NOMO-1 treated with DMSO at 0.1 percent for 48 hours (cell line): Measurements from ENCODE around the gene TTC34.

ENCODE experiments used
- DNase-seq: peaks from one replicate; lab custom pipeline; 2025; ENCODE audit not compliant: unreplicated experiment; lab: John Stamatoyannopoulos, UW

TTC34 gene, protein sequence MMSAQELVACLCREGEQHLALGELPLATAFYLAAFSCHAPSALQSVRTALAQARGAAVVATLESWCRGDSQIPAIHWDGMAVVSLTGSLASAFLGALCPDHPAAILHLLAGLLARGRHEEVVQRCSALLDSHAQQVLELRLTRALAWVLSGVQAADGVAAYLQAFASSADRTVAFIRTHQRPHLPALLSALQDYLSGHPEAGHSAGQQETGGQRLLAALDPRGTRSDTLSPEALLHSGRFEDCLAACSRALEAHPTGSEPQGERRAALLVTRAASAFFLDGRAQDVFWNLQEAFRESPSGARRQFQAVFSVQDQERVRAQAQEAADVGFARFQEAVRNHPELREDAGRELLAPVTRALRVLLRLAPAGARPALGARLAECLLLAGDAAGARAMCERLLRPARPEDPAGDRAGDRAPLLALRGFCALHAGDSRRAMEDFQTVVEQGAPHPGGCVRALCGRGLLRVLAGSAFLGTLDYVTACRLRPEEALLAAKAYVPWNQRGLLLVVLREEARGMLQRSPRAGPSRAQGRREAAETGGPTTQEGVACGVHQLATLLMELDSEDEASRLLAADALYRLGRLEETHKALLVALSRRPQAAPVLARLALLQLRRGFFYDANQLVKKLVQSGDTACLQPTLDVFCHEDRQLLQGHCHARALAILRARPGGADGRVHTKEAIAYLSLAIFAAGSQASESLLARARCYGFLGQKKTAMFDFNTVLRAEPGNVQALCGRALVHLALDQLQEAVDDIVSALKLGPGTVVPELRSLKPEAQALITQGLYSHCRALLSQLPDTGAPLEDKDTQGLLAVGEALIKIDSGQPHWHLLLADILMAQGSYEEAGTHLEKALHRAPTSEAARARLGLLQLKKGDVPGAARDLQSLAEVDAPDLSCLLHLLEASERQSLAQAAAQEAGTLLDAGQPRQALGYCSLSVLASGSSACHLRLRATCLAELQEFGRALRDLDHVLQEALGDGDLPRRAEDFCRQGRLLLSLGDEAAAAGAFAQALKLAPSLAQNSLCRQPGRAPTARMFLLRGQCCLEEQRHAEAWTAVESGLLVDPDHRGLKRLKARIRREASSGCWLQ

DNA sequence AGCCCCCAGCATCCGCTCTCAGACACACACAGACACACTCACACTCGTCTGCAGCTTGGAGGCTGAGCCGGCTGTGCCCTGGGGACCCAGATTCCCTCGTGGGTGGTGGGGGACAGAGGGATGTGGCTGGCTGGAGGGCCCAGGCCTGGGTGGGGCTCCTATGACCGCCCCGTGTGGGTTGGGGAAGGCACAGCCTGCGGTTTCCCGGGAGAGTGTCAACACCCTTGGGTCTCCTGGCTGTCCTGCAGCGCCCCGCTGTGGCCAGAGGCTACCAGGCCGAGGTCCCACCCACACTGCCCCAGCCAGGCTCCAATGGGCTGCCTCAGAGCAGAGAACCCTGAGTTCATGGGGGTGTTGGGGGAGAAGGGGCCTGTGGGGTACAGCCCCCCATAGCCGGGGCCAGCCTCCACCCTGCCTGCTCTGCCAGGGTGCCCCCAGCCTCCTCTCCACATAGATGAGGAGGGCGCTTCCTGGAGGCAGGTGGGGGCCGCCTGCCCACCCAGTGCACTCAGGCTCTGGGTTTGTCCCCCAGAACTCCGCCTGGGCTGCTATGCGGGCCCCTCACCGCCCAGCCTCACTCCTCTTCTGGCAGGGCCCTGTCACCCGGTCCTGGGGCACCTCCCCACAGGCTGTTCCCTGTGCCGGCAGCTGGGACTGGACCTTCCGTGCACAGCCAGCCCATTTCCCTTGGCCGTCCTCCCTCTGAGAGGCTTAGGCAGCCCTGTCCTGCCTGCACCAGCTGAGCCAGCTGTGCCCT lies at the start of gene TTC34:
TSS of gene TTC34 (minus strand) at position 159 of the 757 bp plus-strand sequence. CDS start 866 bp downstream, outside the sequence.
- DNase-seq, result peak; percentile 10

DNA sequence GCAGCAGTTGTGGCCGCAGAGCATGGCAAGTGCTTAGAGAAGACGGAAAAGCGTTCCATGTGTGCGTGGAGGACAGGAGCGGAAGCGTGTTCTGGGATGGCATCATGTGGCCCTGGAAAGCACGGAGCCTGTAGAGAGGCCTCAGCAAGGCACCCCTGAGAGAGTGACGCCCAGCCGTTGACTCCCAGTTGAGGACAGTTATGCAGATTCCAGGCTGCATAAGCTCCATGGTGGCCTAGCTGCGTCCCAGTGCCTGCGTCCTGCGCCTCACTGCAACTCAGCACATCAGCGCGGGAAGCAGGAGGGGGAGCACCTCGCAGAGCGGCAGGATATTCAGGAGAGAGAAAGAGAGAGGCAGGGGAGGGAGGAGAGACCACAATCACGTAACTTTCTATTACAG lies 49.0 kb upstream of the TTC34 start:
- no peak for DNase-seq

DNA sequence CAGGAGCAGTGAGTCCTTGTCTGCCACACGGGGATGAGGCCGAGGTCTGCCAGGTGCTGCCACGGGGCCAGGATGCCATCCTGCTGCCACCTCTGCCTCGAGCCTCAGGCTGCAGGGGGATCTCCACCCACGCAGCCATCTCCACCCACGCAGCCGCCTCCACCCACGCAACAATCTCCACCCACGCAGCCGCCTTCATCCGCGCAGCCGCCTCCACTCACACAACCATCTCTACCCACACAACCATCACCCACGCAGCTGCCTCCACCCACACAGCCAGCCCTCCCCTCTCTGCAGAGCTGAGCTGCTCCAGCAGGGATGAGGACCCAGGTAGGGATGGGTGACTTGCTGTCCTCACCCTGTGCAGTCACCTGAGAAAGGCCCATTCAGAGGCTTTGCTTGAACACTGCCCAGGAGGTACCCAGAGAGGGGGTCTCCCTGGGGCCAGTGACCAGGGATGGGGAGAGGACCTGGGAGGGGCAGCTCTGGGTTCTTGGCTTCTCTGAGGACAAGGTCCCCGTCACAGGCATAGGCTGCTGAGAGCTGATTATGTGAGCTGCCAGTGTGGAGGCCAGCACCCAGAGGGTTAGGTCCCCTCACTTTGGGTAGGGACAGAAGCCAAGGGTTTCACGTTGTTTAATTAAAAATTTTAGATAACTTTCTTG lies 46.6 kb upstream of the TTC34 start:
- no peak for DNase-seq

DNA sequence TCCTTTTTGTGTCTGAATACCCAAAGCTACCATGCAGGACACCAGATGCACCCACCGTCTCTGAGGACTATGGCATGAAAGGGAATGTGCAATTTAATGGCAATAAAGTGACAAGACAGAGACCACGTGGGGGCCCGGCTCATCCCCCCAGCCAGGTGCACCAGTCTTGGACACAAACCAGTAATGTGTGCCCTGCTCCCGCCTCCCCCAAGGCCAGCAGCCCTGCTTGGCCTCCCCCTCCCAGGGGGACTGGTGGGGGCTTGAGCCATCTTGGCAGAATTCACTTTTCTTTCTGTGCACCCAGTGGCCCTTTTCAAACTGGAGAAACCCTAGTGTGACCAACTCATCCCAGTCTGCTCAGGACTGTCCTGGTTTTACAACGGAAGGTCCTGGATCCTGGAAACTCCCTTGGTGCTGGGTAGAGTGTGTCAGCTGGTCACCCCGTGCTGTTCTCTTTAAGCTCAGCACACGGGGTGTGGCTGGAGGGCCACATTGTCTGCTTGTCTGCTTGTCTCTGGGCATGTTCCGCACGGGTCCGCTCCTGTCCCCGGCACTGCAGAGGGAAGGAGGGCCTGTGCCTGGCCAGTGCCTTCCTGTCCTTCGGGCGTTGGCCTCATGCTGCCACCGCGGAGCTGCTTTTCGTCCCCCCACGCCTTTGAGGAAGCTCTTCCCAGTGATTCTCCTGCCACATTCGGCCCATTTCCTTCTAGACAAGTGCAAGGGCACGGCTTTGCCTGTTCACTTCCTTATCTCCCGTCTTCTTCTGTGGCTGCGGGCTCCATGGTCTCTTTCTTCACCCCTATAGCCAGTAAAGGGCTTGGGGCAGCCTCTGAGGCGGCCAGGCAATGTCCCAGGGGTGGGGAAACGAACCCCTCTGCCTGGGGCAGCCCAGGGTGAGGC lies 45.8 kb upstream of the TTC34 start:
- no peak for DNase-seq

DNA sequence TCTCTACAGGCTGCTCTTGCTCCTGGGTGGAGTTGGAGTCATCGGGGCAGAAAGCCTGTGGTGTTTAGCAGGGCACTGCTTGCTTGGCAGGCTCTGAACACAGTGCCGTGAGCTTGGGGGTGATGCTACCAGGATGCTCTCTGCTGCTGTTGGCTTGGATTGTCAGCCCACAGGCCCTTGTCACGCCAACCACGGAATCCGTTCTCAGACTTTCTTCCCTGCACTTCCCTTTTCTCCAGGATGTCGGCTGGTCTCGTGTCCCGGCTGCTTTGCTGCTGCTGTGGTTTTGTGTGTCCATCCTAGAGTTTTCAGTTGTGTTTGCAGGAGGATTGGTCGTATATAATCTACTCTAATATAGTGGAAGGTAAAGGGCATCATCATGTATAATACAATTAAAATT lies 44.4 kb upstream of the TTC34 start:
- DNase-seq, result peak; percentile 3

DNA sequence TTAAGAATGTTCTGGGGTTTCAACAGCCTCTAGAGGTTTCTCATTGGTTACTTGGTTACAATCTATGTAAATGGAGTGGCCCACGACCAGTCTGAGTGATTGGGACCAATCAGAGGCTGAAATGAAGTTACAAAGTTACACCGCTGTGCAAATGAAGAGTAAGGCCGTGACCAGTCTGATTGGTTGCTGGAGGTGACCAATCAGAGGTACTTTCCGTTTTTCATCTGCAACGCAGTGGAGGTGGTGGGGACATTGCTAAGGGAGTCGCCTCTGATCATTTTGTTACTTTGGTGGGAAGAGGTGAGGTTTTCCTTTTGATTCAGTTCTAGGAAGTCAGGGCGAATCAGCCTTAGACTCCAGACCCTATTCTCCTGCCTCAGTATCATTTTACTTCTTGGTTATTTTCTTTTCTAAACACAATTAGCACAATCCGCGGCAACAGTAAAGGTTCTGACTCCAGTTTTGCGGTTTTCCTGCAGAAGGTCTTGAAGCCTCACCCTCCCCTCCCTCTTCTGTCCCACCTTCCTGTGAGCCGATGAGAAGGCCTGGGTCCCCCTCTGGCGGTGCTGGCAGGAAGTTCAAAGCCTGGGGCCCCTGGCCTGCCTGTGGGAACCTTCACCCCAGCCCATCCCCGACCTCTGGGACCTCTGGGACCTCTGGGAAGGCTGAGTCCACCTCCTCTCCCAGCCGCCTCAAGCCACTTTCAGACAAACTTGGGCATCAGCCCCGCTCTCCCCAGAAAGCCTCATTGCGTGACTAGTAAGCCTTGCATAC lies 38.7 kb upstream of the TTC34 start:
- no peak for DNase-seq

DNA sequence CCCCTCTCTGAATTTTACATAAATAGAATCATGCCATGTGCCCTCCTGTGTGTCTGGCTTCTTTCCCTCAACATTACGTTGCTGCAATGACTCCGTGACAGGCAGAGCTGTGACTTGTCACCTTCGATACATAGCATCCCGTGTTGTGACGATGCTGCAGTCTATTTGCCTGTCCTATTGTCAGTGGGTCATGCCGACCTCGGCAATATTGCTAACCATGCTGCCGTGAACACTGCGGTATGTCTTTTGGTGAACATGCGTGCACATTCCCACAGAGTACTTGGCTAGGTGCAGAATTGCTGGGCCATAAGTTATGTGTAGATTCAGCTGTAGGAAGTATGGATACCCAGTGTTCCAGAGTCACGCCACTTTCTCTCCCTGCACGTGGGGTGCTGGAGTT lies 36.3 kb upstream of the TTC34 start:
- no peak for DNase-seq

DNA sequence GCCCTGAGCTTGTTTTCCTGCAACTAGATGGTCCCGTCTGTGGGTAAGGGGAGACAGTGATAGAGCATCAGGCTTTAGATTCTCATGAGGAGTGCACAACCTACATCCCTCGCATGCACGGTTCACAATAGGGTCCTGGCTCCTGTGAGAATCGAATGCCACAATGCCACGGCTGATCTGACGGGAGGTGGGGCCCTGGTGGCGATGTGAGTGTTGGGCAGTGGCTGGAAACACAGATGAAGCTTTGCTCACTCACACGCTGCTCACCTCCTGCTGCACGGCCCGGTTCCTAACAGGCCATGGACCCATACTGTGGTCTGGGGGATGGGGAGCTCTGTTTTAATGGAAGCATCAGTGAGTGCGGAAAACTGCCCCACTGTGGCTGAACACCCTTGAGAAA lies 35.8 kb upstream of the TTC34 start:
- no peak for DNase-seq

DNA sequence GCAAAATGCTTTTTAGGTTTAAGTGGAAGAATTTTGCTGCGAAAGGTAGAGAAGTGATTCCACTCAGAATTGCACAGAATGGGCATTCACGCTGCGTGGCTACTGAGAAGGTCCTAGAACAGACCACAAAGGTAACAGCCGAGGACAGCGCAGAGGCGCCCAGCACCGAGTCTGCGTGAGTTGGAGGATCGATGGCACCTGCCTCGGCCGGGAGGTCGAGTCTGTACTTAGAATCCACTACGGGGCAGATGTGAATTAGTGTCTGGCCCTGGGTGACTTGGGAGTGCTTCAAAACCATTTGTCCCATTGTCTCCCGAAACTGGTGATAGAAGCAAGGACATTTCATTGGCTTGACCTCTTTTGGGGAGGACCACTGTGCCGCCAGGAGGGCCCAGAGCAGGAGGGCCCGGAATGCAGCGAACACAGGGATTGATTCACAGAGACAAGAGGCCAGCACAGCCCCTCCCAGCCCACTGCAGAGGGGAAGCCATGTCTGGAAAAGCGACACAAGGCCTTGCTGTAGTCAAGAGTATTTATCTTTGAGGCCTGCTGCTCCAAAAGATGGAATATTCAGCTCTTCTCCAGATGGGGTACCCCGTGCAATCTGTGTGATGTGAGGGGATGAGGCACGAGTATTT lies 35.0 kb upstream of the TTC34 start:
- DNase-seq, result no peak

DNA sequence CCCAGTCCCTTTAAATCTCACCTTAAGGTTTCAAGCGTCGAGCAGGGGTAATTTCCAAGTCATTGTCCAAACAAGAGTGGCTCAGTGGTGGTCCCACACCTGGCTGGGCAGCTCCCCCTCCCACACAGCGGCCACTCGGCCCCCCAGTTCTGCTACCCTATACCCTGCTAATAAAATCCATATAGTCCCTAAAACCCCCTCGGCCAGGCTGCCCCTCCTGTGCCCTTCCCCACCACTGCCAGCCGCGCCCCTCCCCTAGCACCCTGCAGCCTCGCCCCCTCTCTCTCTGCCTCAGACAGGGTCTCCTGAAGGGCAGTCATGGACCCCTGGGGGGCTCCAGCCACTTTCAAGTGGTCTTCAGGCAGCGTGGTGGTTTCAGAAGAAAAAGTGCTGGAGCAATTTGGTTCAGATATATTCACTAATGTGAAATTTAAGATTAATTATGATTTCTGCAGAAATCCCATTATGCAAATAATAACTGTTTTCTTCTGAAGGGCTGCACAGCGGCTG lies 34.2 kb upstream of the TTC34 start:
- DNase-seq, result no peak

DNA sequence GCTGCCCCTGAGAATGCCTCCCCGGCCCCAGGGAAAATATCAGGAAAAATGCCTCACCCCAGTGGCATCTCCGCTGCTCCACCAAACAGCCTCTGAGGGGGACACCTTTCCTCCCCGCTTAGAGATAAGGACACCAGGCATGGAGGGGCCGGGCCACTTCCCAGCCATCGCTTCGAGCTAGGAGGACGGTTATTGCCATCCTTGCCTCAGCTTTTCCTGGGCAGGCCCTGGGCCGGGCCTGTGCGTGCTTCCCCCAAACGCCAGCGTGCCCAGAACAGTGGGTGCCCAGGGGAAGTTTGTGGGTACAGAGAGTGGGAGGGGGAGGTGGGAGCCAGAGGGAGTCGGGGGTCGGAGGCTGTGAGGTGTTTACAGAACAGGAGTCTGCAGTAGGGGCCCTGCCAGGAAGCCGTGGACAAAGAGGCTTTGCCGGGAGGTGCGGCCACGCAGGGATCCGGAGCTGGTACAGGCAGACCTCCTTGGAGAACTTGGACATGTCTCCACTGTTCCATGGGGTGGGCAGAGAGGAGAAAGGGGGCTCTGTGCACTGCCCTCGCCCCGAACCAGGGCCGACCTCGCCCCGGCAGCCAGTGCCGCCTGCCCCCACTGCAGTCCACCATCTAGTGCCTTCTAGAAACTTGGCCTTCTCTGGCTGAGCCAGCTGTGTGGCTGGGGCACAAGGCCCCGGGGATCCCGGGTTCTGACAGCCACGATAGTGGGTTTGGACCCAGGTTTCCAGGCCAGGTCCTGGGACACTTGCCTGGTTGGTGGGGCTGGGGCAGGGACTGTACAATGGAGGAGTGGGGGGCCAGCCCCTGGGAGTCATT lies 33.5 kb upstream of the TTC34 start:
- DNase-seq, result no peak

DNA sequence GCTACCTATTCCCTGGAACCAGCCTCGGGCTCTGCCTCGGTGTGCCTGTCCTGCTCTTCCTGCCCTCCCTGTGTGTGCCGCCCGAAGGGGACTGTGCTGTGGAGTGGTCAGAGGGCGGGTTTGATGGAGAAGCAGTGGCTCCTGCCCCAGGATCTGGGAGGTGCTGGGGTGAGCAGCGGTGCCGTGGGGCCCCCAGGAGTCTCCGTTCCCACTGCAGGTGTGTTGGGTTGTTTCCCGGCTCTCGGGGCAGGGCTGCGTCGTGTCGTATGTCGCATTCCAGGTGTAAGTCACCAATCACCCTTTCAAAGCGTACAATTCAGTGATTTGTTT lies 32.6 kb upstream of the TTC34 start:
- DNase-seq, result no peak

DNA sequence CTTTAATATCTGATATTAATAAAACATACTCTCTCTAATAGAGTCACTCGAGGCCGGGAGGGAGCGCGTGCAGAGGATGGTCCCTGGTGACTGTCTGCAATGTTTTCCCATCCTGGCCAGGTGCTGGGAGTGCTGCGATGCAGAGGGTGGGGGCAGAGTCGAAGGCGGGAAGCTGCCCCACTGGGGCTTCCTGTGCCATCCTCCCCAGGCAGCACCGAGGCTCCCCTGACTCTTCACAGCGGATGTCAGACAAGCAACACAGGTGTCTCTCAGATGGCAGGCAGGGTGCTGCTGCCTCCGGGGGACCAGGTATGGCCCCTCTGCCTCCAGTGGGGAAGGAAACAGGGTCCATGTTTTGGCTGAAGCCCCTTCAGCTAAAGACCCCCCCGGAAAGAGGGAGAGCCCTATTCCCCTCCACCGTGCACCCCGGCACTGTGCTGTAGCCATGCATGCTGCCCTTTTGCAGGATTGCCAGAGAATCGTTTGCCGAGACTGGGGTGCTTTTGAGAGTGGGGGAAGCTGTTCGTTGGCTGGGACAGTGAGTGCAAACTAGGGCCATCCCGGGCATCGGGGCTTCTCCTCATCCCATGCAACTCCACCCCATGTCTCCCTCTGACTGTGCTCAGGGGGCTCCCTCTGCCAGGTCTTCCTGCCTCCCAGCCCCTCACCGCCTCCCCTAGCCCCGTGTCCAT lies 32.1 kb upstream of the TTC34 start:
- no peak for DNase-seq

DNA sequence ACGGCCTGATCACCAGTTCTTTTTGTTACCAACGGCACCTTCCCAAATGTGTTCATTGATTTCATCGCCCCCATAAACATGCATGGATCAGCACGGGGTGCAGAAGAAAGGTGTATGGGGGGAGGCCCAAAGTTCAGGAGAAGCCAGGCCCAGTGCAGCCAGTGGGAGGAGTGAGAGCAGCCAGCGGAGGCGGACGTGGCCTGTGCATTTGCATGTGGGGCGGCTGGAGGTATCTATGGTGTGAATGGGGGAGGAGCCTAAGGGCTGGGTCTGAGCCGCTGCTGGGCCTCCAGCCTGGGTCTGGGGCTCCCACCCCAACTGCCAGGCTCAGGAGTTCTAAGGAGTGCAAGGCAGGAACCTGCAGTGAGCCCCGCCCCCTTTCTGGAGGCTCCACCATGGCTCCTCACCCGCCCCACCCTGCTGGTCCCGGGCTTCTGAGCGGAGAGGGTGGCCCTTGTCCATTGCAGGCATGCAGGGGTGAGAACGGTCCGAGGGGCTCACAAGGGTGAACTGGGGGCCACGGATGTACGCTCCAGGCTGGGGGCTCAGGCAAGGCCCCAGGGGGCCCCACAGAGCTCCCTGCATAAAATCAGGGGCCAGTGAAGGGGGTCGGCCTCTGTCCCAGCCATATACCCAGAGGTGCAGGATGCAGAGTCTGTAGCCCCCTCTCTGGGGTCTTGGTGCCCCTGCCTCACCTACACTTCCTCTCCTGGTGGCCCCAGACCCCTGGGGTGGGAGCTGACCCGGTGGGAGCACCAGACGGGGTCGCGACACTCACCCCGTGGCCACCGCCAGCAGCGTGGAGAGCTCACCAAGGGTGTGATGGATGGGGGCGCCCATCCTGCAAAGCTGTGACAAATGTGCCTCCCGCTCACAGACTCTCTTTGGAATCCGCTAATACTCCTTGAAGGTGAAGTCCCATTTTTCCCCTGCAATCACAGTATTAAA lies 31.3 kb upstream of the TTC34 start:
- DNase-seq, result no peak

DNA sequence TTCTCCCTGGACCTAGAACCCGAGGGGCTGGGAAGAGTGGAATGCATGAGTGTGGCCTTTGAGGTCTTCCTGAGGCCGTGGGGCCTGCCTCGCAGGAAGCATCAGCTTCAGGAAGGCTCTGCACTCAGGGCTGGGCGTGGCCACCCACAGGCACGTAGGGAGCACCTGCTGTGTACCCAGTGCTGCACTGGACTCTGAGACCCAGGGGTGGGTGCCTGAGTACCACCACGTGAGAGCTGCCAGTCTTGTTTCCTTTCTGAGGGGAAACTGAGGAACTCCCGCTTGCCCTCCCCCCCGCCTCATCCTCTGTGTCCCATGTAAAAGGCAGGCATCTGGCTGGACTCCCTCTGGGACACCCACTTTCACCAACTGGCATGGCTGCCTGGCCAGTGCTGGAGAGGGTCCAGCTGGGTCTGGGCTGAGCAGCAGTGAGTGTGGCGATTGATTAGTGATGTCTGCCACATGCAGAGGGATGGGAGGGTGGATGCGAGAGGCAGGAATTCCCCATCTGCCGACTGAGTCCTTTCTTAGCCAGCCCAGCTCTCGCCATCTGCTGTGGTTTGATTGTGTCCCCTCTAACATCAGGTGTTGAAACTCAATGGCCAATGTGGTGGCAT lies 30.2 kb upstream of the TTC34 start:
- no peak for DNase-seq
